K562 (cell line): ENCODE measurements around the gene PRKG1. TPM values are rescaled to one million over a fixed set of nuclear protein-coding genes. Genes with fewer than 3 reads are reported as not detected.

ENCODE experiments used
- ATAC-seq: fragments of 200-7000 bp; cut with Tn5 transposase; 3 replicates; pipeline ENCODE4 v1.9.1; 2020; ENCODE audit warnings: moderate library complexity
- BruUV-seq: library from RNA; stranded (reverse); fragments of 400-500 nt; replicated peaks from 2 replicates; lab custom pipeline; 2021; lab: Mats Ljungman, UMichigan
- CTCF ChIA-PET: fragments of 300-600 bp; formaldehyde crosslinking; extraction: SDS; loops from one replicate; lab custom pipeline; 2021; ENCODE audit warnings: low intra/inter-chr PET ratio; lab: Yijun Ruan, JAX
- POLR2A ChIA-PET: fragments of 300-600, 350-650 bp; sonication (Branson Sonifier 250); formaldehyde crosslinking; extraction: SDS; loops from one replicate; lab custom pipeline; 2021; ENCODE audit warnings: antibody characterized with exemption, inconsistent platforms; lab: Yijun Ruan, JAX
- DNase-seq, 4 experiments: peaks; one replicate each; pipeline versions ENCODE4 v3.0.0 to v3.0.0-alpha.2; 2011 to 2018; ENCODE audit warnings: low spot score in 3 of 4, mixed read lengths in 3 of 4; ENCODE audit errors: extremely low read depth in 1 of 4
- FAIRE-seq: peaks from 2 replicates; lab custom pipeline; 2011; peaks lifted over from hg19 to GRCh38; lab: Jason Lieb, UNC
- H2AFZ ChIP-seq: 2 replicates; pipeline ENCODE4 v1.6.0; 2011; ENCODE audit warnings: low read depth, low read length, control low read depth, inconsistent platforms
- H3K27ac ChIP-seq: fragments of 200-600 bp; 3 replicates; pipeline ENCODE4 v1.8.0; 2011; ENCODE audit warnings: low read depth, mild to moderate bottlenecking, control low read depth, inconsistent platforms, low read length, moderate library complexity, mixed read lengths; ENCODE audit errors: extremely low read depth
- H3K27me3 ChIP-seq, 2 experiments: fragments of 300-600 bp in 1 of 2; 2 replicates in 1 of 2; 3 replicates in 1 of 2; pipeline versions ENCODE4 v1.6.0 to v1.8.0; 2011; ENCODE audit warnings: inconsistent platforms in 2 of 2, low read length in 2 of 2, mild to moderate bottlenecking in 1 of 2, mixed read lengths in 1 of 2, moderate library complexity in 1 of 2; ENCODE audit not compliant: control insufficient read depth in 2 of 2, insufficient read depth in 2 of 2
- H3K36me3 ChIP-seq: fragments of 300-600 bp; 3 replicates; pipeline ENCODE4 v1.8.0; 2011; ENCODE audit warnings: mild to moderate bottlenecking, low read length, inconsistent platforms; ENCODE audit not compliant: control insufficient read depth, insufficient read depth
- H3K4me1 ChIP-seq, 2 experiments: fragments of 200-600 bp in 1 of 2; replicated peaks in 1 of 2; 2 replicates in 1 of 2; 3 replicates in 1 of 2; pipeline versions ENCODE4 v1.5.1 to v1.8.0; 2011; ENCODE audit warnings: inconsistent platforms in 2 of 2, low read length in 2 of 2, mild to moderate bottlenecking in 1 of 2, mixed read lengths in 1 of 2, moderate library complexity in 1 of 2; ENCODE audit not compliant: control insufficient read depth in 2 of 2, insufficient read depth in 2 of 2
- H3K4me2 ChIP-seq: 2 replicates; pipeline ENCODE4 v1.6.1; 2011; ENCODE audit warnings: low read length, control low read depth, inconsistent platforms, mixed read lengths; ENCODE audit not compliant: insufficient read depth
- H3K4me3 ChIP-seq: fragments of 200-600 bp; sonication (generic), shearing (Covaris generic); 2 replicates; pipeline ENCODE4 v1.5.1; 2016; ENCODE audit warnings: control low read depth, inconsistent platforms
- H3K79me2 ChIP-seq: fragments of 200-600 bp; 3 replicates; pipeline ENCODE4 v1.8.0; 2011; ENCODE audit warnings: low read length, inconsistent platforms; ENCODE audit not compliant: control insufficient read depth, insufficient read depth
- H3K9ac ChIP-seq, 2 experiments: 2 replicates each; pipeline versions ENCODE4 v1.6.0 to v1.6.1; 2011; ENCODE audit warnings: low read depth in 2 of 2, low read length in 2 of 2, control low read depth in 1 of 2, inconsistent platforms in 1 of 2, mild to moderate bottlenecking in 1 of 2, mixed read lengths in 1 of 2; ENCODE audit not compliant: insufficient read depth in 1 of 2
- H3K9me1 ChIP-seq: one replicate; pipeline ENCODE4 v1.6.0; 2011; ENCODE audit warnings: inconsistent platforms, mild to moderate bottlenecking, low read length, moderate library complexity; ENCODE audit not compliant: control insufficient read depth, insufficient read depth
- H3K9me3 ChIP-seq: replicated peaks from 2 replicates; pipeline ENCODE4 v1.5.1; 2011; ENCODE audit warnings: low read depth, low read length, inconsistent platforms; ENCODE audit not compliant: control insufficient read depth, insufficient read depth
- H4K20me1 ChIP-seq: replicated peaks from 2 replicates; pipeline ENCODE4 v1.6.1; 2011; ENCODE audit warnings: low read length, inconsistent platforms, mixed read lengths; ENCODE audit not compliant: control insufficient read depth, insufficient read depth
- CBX2 ChIP-seq: fragments of 200-600 bp; sonication (generic); IDR thresholded peaks from one replicate; pipeline ENCODE4 v1.6.1; 2012; ENCODE audit warnings: mild to moderate bottlenecking, low read length, inconsistent platforms; ENCODE audit not compliant: insufficient read depth, poor library complexity, severe bottlenecking
- FOXA3 ChIP-seq, 2 experiments: fragments of 450-650 bp in 1 of 2; sonication (generic) in 1 of 2; formaldehyde crosslinking; IDR thresholded peaks in 1 of 2; conservative IDR thresholded peaks in 1 of 2; 2 replicates each; pipeline versions ENCODE4 v1.4.0 to v1.8.0; 2020 to 2022; ENCODE audit warnings: mild to moderate bottlenecking in 2 of 2, missing genetic modification reagents in 1 of 2
- GABPB2 ChIP-seq: fragments of 250-450 bp; sonication (Bioruptor Pico); conservative IDR thresholded peaks from 2 replicates; pipeline ENCODE4 v1.5.1; 2021; ENCODE audit warnings: mild to moderate bottlenecking
- MAFK ChIP-seq: IDR thresholded peaks from 2 replicates; pipeline ENCODE4 v1.6.1; 2011; ENCODE audit warnings: low read length, improper control_type of control experiment
- MYBL2 ChIP-seq, 2 experiments: fragments of 450-650 bp in 1 of 2; sonication (generic) in 1 of 2; formaldehyde crosslinking in 1 of 2; IDR thresholded peaks; 2 replicates each; pipeline versions ENCODE4 v1.6.1 to v1.8.1; 2017 to 2022; ENCODE audit warnings: borderline replicate concordance in 1 of 2, inconsistent platforms in 1 of 2, low read depth in 1 of 2, mild to moderate bottlenecking in 1 of 2, missing genetic modification reagents in 1 of 2, moderate library complexity in 1 of 2
- SREBF2 ChIP-seq: sonication (generic); formaldehyde crosslinking; IDR thresholded peaks from 2 replicates; pipeline ENCODE4 v1.4.0; 2020; ENCODE audit warnings: mild to moderate bottlenecking, missing genetic modification reagents
- TCF3 ChIP-seq: sonication (generic); formaldehyde crosslinking; IDR thresholded peaks from 2 replicates; pipeline ENCODE4 v1.4.0; 2020; ENCODE audit warnings: mild to moderate bottlenecking, missing genetic modification reagents
- ZNF274 ChIP-seq: IDR thresholded peaks from 2 replicates; pipeline ENCODE4 v1.6.1; 2011; ENCODE audit warnings: low read depth, mild to moderate bottlenecking, low read length, moderate library complexity, borderline replicate concordance
- ZNF280B ChIP-seq: fragments of 250-450 bp; sonication (Bioruptor Pico); IDR thresholded peaks from 2 replicates; pipeline ENCODE4 v1.5.1; 2021; ENCODE audit warnings: mild to moderate bottlenecking
- WGBS: fragments of 100-300 bp; shearing (Covaris generic); methylation state at CpG from one replicate; pipeline ENCODE4 v1.1.6; 2016; ENCODE audit warnings: low coverage, mixed read lengths; ENCODE audit not compliant: insufficient coverage; ENCODE audit errors: missing lambda C conversion rate; 5-methylcytosine and 5-hydroxymethylcytosine counted together
- in situ Hi-C: fragments of 300-500 bp; cut with MboI; formaldehyde crosslinking; loops from 4 replicates; pipeline ENCODE4 v1.15.0; 2018; ENCODE audit warnings: inconsistent platforms, mixed read lengths
- intact Hi-C: fragments of 100-400 bp; cut with micrococcal nuclease; formaldehyde crosslinking; loops from 2 replicates; pipeline ENCODE4 v1.14.2; 2022
- polyA plus RNA-seq, 8 experiments: library from polyadenylated mRNA; depleted of rRNA in 4 of 8; stranded (reverse) in 5 of 8; unstranded in 3 of 8; fragments of >200 nt; fragmentation: Nextera tagmentation in 2 of 8; fragmentation: Illumina TruSeq in 1 of 8; extraction: Ambion mirVana in 2 of 8; extraction: Trizol in 1 of 8; gene quantifications; 2 replicates each; pipeline versions ENCODE4 v1.2.1 to v1.2.3, GENCODE V29; 2011 to 2014; ENCODE audit warnings: inconsistent platforms in 1 of 8, missing spikeins in 1 of 8
- total RNA-seq, 7 experiments: library from RNA; depleted of rRNA in 6 of 7; stranded (reverse); fragments of >200 nt in 6 of 7; fragmentation: Illumina TruSeq in 2 of 7; extraction: Trizol in 2 of 7; gene quantifications; 2 replicates each; pipeline versions ENCODE4 v1.2.1 to v1.2.3, GENCODE V29; 2011 to 2021; ENCODE audit warnings: low replicate concordance in 1 of 7
- TF ChIP-seq, protein P1 (sequence below): fragments of 450-650 bp; formaldehyde crosslinking; IDR thresholded peaks from 2 replicates; pipeline ENCODE4 v1.4.0; 2020; ENCODE audit warnings: mild to moderate bottlenecking, moderate library complexity
- TF ChIP-seq, protein P2 (sequence below): fragments of 250-450 bp; sonication (Bioruptor Pico); IDR thresholded peaks from 2 replicates; pipeline ENCODE4 v1.9.0; 2021; ENCODE audit warnings: mild to moderate bottlenecking, inconsistent platforms
- TF ChIP-seq, protein P3 (sequence below): fragments of 250-450 bp; sonication (Bioruptor Pico); IDR thresholded peaks from 2 replicates; pipeline ENCODE4 v1.4.0; 2020; ENCODE audit warnings: mild to moderate bottlenecking

Gene PRKG1
- total and polyA plus RNA-seq, 9 of the 15 experiments (the other 6 are each of a cell fraction or from before 2014, with no cell fraction given), result 0.22 TPM; not detected in 8

DNA sequence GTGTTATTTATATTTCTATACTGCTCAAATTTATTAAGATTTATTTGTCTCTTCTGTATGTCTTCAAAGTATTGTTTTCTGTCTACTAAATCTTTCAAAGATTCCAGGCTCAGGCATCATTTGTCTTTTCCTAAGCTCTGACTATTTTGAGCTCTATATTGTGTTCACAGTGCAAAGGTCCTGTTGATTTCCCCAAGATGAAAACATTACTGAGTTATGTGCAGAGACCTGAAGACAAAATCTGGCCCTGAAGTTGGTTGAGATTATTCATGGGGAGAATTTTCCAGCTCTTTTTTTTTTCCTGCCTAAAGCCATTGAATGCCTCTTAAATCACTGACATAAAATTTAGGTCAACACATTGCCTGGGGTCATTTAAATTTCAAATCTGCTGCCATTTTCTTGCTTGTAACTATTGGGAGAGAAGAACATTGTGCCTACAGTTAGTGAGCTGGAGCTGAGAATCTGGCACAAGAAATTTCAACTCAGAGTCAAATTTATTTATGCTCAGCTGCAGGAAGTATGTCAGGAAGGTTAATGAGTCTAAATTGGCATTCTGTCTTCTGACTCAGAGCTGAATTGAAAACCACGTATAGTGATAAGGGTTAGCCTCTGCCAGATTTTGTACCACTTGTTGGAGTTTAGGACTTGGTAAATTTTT is 593.5 kb downstream of the PRKG1 start:
- FAIRE-seq, result no peak
- Histone ChIP-seq H3K79me2 (no peaks in the 10 kb centered on the region), H3K4me2 (no peak overlapping the region), H3K9me3 (no peaks in the 10 kb centered on the region; the same call in 1 of the 2 replicates), H3K27me3 (no peaks in the 10 kb centered on the region), H3K9me1 (no peaks in the 10 kb centered on the region), H3K9ac (no peak overlapping the region), H3K4me3 (no peak overlapping the region), H3K4me1 (no peaks in the 10 kb centered on the region), H2AFZ (no peak overlapping the region), H3K27ac (no peak overlapping the region), H3K36me3 (no peaks in the 10 kb centered on the region), H4K20me1 (no peaks in the 10 kb centered on the region)
- BruUV-seq, result no TSS peak
- CTCF ChIA-PET, result no interaction called here
- POLR2A ChIA-PET, result no interaction called here
- in situ Hi-C loops (no loop called here), intact Hi-C loops (no loop called here)
- no peak for ATAC-seq
- WGBS, result 0% methylated on average over 1 of the region's 1 CpG
- DNase-seq, result no peak
- TF ChIP-seq, protein P1, sequence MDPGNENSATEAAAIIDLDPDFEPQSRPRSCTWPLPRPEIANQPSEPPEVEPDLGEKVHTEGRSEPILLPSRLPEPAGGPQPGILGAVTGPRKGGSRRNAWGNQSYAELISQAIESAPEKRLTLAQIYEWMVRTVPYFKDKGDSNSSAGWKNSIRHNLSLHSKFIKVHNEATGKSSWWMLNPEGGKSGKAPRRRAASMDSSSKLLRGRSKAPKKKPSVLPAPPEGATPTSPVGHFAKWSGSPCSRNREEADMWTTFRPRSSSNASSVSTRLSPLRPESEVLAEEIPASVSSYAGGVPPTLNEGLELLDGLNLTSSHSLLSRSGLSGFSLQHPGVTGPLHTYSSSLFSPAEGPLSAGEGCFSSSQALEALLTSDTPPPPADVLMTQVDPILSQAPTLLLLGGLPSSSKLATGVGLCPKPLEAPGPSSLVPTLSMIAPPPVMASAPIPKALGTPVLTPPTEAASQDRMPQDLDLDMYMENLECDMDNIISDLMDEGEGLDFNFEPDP, result no peak
- TF ChIP-seq ZNF274, result no peak
- no peak for TF ChIP-seq MAFK
- TF ChIP-seq GABPB2 (CRISPR knock-in tag), result no peak
- TF ChIP-seq FOXA3 (CRISPR knock-in tag; conservative IDR thresholded peaks at IDR 0.05 in 1 of 2, IDR thresholded peaks at IDR 0.05 in 1 of 2), result no peak
- TF ChIP-seq, protein P2, sequence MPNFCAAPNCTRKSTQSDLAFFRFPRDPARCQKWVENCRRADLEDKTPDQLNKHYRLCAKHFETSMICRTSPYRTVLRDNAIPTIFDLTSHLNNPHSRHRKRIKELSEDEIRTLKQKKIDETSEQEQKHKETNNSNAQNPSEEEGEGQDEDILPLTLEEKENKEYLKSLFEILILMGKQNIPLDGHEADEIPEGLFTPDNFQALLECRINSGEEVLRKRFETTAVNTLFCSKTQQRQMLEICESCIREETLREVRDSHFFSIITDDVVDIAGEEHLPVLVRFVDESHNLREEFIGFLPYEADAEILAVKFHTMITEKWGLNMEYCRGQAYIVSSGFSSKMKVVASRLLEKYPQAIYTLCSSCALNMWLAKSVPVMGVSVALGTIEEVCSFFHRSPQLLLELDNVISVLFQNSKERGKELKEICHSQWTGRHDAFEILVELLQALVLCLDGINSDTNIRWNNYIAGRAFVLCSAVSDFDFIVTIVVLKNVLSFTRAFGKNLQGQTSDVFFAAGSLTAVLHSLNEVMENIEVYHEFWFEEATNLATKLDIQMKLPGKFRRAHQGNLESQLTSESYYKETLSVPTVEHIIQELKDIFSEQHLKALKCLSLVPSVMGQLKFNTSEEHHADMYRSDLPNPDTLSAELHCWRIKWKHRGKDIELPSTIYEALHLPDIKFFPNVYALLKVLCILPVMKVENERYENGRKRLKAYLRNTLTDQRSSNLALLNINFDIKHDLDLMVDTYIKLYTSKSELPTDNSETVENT (CRISPR knock-in tag), result no peak
- TF ChIP-seq MYBL2 (IDR thresholded peaks at IDR 0.05; ENCODE audit: low read depth), result no peak
- TF ChIP-seq MYBL2 (CRISPR knock-in tag; IDR thresholded peaks at IDR 0.05; ENCODE audit: borderline replicate concordance), result no peak
- TF ChIP-seq SREBF2 (CRISPR knock-in tag), result no peak
- no peak for TF ChIP-seq ZNF280B (CRISPR knock-in tag)
- TF ChIP-seq CBX2, result no peak
- TF ChIP-seq, protein P3, sequence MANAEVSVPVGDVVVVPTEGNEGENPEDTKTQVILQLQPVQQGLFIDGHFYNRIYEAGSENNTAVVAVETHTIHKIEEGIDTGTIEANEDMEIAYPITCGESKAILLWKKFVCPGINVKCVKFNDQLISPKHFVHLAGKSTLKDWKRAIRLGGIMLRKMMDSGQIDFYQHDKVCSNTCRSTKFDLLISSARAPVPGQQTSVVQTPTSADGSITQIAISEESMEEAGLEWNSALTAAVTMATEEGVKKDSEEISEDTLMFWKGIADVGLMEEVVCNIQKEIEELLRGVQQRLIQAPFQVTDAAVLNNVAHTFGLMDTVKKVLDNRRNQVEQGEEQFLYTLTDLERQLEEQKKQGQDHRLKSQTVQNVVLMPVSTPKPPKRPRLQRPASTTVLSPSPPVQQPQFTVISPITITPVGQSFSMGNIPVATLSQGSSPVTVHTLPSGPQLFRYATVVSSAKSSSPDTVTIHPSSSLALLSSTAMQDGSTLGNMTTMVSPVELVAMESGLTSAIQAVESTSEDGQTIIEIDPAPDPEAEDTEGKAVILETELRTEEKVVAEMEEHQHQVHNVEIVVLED (CRISPR knock-in tag), result no peak
- no peak for TF ChIP-seq TCF3
